ENCODE results near the gene CTNND2.
"Not testable (repeated sequence)": the region's sequence is repeated elsewhere in the genome, so short reads cannot be mapped to it uniquely, and the experiment has no call there.

The CTNND2 gene

DNA sequence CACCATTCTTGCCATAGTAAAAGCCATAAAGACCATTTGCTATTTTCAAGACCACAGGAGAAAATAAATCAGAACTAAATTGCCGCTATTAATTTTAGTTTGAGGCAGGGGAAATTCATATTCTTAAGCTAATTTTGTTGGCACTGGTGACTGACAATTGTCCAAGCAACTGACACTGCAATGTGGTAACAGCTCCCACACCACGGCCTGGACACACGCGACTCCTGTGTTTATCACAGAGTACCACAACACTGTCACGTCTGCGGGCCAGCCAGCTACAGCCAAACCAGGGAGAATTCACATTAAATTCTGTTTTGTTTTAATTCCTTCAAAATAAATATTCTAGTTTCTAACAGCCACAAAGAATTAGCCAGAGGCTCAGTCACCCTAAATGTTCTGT is 481.9 kb downstream of the CTNND2 start:
- DNase-seq (ENCODE audit: low read depth in 1 of 2, low spot score in 1 of 2): no peak
- TF ChIP-seq JUND (IDR thresholded peaks at IDR 0.05; ENCODE audit: low read depth): no peak
- in situ Hi-C loops (cut with HindIII; ENCODE audit: low pct_unique_long_range_greater_than_20kb, low sequenced_read_pairs): no loop called here

DNA sequence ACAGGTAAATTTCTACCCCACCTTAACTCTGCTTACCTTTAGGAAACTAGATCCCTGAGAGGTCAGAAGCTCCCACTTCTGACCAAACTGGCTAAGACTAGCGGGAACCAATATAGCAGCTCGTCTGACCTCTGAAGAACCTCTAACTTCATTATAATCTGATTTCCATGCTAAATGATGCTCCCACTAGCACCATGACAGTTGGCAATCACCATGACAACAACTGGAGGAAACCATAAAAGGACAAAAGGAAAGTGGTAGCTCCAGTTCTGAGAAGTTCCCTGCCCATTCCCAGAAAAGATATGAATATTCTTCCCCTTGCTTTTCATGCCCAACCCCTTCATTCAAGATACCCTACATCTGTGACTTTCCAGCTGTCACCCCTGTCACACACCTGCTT is 483.3 kb downstream of the CTNND2 start:
- in situ Hi-C loops (cut with HindIII; ENCODE audit: low pct_unique_long_range_greater_than_20kb, low sequenced_read_pairs): no loop called here
- no peak for TF ChIP-seq JUND (IDR thresholded peaks at IDR 0.05; ENCODE audit: low read depth)
- DNase-seq (ENCODE audit: low read depth in 1 of 2, low spot score in 1 of 2): no peak

DNA sequence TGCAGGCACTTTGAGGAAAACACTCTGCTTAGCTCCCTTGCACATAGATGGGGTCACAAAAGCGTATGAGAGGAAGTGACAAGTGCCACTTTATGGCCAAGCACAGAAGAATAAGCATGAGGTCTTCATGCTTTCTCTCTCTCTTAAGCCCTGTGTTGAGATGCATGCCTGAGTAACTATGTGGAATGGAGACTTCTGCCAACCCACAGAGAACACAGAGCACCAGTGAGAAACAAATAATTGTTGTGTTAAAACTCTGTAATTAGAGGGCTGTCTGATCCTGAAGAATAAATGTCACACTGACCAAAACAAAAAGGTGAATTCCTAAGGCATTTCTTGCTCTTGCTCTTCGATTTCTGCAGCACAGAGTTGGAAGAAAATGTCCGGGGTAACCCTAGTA is 488.5 kb downstream of the CTNND2 start:
- DNase-seq (ENCODE audit: low read depth in 1 of 2, low spot score in 1 of 2): no peak
- no peak for TF ChIP-seq JUND (IDR thresholded peaks at IDR 0.05; ENCODE audit: low read depth)
- in situ Hi-C loops (cut with HindIII; ENCODE audit: low pct_unique_long_range_greater_than_20kb, low sequenced_read_pairs): no loop called here

DNA sequence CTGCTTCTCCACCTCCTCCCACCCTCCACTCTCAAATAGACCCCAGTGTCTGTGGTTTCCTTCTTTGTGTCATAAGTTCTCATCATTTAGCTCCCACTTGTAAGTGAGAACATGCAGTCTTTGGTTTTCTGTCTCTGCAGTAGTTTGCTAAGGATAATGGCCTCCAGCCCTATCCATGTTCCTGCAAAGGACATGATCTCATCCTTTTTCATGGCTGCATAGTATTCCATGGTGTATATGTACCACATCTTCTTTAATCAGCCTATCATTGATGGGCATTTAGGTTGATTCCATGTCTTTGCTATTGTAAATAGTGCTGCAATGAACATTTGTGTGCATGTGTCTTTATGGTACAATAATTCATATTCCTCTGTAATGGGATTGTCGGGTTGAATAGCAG is 489.5 kb downstream of the CTNND2 start:
- in situ Hi-C loops (cut with HindIII; ENCODE audit: low pct_unique_long_range_greater_than_20kb, low sequenced_read_pairs); DNase-seq (ENCODE audit: low read depth in 1 of 2, low spot score in 1 of 2): not testable (repeated sequence)

DNA sequence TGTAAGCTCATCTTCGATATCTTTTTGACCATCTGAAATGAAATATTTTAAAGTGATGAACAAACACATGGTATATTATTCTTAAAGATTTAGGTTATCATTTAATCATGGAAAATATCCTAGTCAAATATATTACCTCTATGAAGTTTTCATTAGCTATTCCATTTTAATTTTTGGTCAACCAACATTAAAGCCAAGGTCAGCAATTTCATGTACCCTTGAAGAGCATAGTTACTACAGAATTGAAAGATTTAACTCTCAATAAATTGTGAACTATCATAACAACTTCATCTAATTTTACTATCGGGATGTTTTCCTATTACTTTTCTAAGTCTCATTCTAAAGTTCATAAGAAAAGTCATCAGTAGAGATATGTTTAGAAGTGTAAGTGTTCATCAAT is 492.6 kb downstream of the CTNND2 start:
- TF ChIP-seq JUND (IDR thresholded peaks at IDR 0.05; ENCODE audit: low read depth): no peak
- in situ Hi-C loops (cut with HindIII; ENCODE audit: low pct_unique_long_range_greater_than_20kb, low sequenced_read_pairs): no loop called here
- DNase-seq (ENCODE audit: low read depth in 1 of 2, low spot score in 1 of 2): no peak

DNA sequence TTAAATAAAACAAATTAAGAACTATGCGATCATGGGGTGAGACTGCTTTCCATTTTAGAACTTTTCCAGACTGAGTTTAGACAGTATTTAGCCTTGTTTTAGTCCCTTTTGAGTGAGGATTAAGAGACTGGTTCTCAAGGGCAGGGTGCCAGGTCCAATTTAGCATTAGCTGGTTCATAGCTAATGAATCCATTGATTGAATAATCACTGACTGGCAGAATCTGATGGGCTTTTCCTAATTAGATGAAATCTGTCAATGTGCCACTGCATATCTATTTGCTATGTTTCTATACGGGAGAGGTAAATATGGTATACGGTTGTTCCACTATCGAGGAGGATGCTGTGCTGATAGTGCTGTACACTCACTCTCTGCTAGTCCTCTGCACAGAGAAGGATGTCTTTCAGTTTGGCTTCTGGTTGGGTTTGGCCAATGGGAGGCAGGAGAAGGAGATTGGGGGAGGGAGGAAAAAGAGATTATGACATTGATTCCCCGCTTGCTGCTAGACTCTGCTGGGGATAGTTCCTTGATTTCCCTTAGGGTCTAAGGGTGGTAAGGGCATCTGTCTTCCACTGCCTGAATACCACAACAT is 496.6 kb downstream of the CTNND2 start:
- in situ Hi-C loops (cut with HindIII; ENCODE audit: low pct_unique_long_range_greater_than_20kb, low sequenced_read_pairs): no loop called here
- TF ChIP-seq JUND (IDR thresholded peaks at IDR 0.05; ENCODE audit: low read depth): no peak
- no peak for DNase-seq (ENCODE audit: low read depth in 1 of 2, low spot score in 1 of 2)

DNA sequence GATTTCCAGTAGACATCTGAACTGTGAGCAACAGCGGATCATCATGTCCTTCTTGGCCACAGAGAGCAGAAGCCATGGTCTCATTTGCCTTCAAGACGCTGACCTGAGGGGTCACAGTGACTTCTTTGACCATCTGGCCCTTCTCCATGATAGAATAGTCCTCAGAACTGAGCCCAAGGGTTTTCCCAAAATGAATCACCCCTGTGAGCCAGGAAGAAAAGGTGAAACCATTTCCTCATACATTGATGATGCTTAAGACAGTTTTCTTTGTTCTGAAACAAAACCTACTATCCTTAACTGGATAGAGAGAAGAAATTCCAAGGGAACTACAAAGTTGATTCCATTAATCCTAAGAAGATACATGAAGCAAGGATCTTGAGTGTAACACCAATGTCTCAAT is 503.9 kb downstream of the CTNND2 start:
- DNase-seq (ENCODE audit: low read depth in 1 of 2, low spot score in 1 of 2): no peak
- in situ Hi-C loops (cut with HindIII; ENCODE audit: low pct_unique_long_range_greater_than_20kb, low sequenced_read_pairs): no loop called here
- TF ChIP-seq JUND (IDR thresholded peaks at IDR 0.05; ENCODE audit: low read depth): no peak

DNA sequence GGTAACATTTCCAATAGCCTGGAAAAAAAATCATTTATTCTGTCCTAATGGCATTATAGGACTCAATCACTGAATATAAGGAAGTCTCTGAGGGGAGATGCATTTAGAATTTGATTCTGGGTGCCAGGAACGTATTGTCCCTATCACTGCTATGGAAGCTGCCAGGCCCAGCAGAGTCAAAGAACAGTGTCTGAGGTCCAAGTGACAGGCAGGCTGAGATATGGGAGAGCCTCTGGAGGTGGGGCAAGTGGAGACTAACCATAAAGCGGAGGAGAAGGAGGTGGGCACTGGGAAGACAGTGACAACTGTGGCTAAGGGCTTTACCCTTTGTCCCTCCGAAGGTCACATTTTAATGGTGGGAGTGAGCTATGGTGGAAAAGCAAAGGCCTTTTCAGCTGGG is 505.5 kb downstream of the CTNND2 start:
- no peak for TF ChIP-seq JUND (IDR thresholded peaks at IDR 0.05; ENCODE audit: low read depth)
- in situ Hi-C loops (cut with HindIII; ENCODE audit: low pct_unique_long_range_greater_than_20kb, low sequenced_read_pairs): no loop called here
- DNase-seq (ENCODE audit: low read depth in 1 of 2, low spot score in 1 of 2): no peak

DNA sequence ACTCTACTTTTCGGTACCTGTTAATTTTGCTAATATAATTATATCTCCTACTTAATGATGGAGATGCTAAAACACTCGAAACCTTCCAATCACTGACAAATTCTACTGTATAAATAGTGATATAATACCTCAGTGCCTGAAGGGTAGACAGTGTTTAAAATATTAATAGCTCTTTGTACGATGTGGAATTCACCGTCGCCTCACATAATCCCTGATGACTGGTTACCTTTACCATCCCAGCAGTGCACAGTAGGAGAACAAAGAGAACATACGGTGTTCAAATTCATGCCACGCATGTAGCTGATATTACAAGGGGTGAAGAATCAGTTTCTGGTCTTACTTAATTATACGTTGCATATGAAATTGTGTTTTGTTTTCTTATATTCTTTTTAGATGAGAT is 506.7 kb downstream of the CTNND2 start:
- no peak for DNase-seq (ENCODE audit: low read depth in 1 of 2, low spot score in 1 of 2)
- in situ Hi-C loops (cut with HindIII; ENCODE audit: low pct_unique_long_range_greater_than_20kb, low sequenced_read_pairs): no loop called here
- TF ChIP-seq JUND (IDR thresholded peaks at IDR 0.05; ENCODE audit: low read depth): no peak

DNA sequence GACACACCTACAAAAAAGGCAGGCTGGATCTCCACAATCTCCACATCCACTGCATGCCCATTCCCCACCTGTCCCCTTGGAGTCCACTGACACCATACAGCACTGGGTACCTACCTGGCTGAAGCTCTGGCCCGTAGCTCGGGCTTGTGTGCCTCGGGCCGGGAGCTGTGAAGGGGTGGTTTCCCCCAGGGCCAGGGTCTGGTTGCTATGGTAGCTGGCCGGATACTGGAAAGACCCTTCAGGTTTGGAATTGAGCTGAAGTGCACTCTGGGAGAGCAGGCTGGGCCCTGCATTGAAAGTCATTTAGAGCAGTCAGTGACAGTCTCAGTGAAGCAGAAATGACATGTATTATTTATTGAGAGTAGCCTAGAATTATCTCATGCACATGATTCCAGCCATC is 507.3 kb downstream of the CTNND2 start:
- in situ Hi-C loops (cut with HindIII; ENCODE audit: low pct_unique_long_range_greater_than_20kb, low sequenced_read_pairs): no loop called here
- no peak for DNase-seq (ENCODE audit: low read depth in 1 of 2, low spot score in 1 of 2)
- no peak for TF ChIP-seq JUND (IDR thresholded peaks at IDR 0.05; ENCODE audit: low read depth)

DNA sequence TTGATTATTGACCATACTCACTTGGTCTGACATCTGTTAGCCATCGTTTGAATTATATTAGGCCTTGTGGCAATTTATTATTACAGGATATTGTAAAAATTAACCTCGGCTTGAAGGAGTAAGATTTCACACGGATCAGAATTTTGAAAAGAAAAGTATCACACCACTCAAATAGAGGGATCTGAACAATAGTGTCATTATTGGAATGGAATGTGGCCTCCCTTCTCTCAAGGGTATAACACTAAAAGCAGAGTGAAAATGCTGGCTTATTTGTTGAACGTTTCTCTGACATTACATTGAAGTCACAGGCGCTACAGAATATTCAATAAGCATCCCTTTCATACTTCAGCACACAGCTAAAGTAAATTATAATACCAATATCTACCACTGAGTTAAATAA is 509.3 kb downstream of the CTNND2 start:
- no peak for TF ChIP-seq JUND (IDR thresholded peaks at IDR 0.05; ENCODE audit: low read depth)
- DNase-seq (ENCODE audit: low read depth in 1 of 2, low spot score in 1 of 2): no peak
- in situ Hi-C loops (cut with HindIII; ENCODE audit: low pct_unique_long_range_greater_than_20kb, low sequenced_read_pairs): no loop called here

DNA sequence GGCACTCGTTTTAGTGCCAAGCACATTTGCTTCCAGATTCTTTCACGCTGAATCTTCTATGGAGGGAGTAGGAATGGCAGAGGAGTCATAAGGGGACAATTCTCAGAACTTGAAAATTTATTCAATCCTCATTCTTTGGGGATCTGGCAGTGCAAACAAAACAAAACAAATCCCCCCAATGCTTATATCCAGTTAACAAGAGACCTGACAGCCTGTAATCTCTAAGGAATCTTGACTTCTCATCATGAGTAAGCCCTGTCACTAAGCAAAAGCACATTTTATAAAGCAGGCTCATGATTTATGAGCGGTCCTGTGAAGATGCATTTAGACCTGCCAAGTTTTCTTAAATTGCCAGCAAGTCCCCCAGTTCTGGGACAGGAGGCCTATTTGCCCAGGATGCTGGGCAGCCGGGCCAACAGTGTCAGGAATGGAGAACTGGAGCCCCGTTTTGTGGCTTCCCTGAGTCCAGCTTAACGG is 513.9 kb downstream of the CTNND2 start:
- DNase-seq (ENCODE audit: low read depth in 1 of 2, low spot score in 1 of 2): no peak
- TF ChIP-seq JUND (IDR thresholded peaks at IDR 0.05; ENCODE audit: low read depth): no peak
- in situ Hi-C loops (cut with HindIII; ENCODE audit: low pct_unique_long_range_greater_than_20kb, low sequenced_read_pairs): no loop called here

DNA sequence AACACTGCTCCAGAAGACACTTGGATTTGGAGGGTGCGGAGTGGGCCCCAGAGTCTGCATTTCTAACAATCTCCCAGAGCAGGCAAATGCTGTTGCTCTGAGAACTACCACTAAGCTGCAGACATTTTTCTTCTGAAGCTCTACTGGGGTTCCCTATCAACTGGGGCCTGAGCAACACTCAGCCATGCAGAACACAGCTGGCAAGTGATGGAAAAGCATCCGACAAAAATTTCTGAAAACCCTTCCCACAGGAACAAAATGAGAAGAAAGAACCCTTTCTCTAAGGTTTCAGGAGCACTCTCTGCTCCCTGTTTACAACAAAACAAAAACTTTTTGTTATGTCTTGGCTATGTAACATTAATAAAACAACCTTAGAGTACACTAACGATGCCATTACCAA is 516.9 kb downstream of the CTNND2 start:
- no peak for TF ChIP-seq JUND (IDR thresholded peaks at IDR 0.05; ENCODE audit: low read depth)
- in situ Hi-C loops (cut with HindIII; ENCODE audit: low pct_unique_long_range_greater_than_20kb, low sequenced_read_pairs): no loop called here
- no peak for DNase-seq (ENCODE audit: low read depth in 1 of 2, low spot score in 1 of 2)

DNA sequence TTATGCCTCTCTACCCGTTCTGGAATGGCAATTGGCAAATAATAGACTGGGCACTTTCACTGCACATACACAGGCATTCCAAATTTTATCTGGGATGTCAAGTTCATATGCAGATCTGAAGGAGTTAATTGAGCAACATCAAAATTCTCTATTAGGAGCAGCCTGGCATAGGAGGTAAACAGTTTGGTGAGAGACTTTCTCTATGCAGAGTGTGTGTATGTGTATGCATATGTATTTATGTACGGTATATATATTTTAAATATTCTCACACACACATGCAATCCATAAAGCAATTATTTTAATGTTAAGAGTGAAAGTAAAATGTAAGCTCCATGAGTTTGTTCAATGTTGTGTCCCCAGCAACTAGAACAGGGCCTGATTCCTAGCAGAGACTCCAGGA is 517.8 kb downstream of the CTNND2 start:
- TF ChIP-seq JUND (IDR thresholded peaks at IDR 0.05; ENCODE audit: low read depth): no peak
- no peak for DNase-seq (ENCODE audit: low read depth in 1 of 2, low spot score in 1 of 2)
- in situ Hi-C loops (cut with HindIII; ENCODE audit: low pct_unique_long_range_greater_than_20kb, low sequenced_read_pairs): no loop called here
